HG02798 (cell line): ENCODE data around the gene CD200R1.

Source experiments
- ATAC-seq: cut with Tn5 transposase; IDR thresholded peaks from one replicate; pipeline ENCODE4 v1.9.1; 2021; ENCODE audit warnings: mild to moderate bottlenecking; ENCODE audit not compliant: unreplicated experiment, poor library complexity

Gene CD200R1, protein sequence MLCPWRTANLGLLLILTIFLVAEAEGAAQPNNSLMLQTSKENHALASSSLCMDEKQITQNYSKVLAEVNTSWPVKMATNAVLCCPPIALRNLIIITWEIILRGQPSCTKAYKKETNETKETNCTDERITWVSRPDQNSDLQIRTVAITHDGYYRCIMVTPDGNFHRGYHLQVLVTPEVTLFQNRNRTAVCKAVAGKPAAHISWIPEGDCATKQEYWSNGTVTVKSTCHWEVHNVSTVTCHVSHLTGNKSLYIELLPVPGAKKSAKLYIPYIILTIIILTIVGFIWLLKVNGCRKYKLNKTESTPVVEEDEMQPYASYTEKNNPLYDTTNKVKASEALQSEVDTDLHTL

GRCh38 chr3:112974894-112975293 lies at the start of gene CD200R1:
Gene CD200R1, minus strand, starts transcription at chr3:112975103. Its CDS starts 246 bp downstream, at chr3:112974857.
- no peak for ATAC-seq

GRCh38 chr3:113021471-113021870 lies 46.6 kb upstream of the CD200R1 start:
- ATAC-seq: no peak

- ATAC-seq: peak; percentile 96
Observed at GRCh38 chr3:113019182-113020137, 44.6 kb upstream of the CD200R1 start.

DNA sequence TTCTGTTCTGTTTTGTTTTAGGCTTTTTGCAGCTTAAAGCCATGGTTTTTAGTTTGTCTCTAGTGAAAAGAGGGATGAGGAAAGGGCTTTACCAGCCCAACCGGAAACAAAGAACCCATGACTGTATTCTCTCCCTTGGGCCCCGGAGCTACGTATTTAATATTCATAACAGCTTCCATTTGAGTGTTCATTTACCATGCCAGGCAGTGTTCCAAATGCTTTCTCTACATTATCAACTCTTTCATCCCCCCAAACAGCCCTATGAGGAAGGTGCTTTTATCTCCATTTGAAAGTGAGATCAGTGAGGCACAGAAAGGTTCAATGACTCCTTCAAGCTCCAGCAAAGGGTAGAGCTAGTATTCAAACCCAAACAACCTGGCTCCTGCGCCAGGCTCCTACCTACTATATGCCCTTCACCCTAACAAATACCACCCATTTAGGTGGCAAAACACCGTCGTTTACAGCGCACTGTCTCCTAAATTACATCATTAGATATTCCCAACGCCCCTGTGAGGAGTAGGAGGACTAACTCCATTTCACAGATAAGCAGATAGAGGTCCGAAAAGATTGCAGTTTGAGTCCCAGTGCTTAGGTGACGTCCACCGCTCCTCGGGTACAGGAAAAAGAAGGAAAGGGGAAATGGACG lies 43.8 kb upstream of the CD200R1 start:
- ATAC-seq: peak; percentile 6

- no peak for ATAC-seq
Observed at GRCh38 chr3:113013593-113013992, 38.7 kb upstream of the CD200R1 start.

- no peak for ATAC-seq
Observed at GRCh38 chr3:113008117-113008516, 33.2 kb upstream of the CD200R1 start.

DNA sequence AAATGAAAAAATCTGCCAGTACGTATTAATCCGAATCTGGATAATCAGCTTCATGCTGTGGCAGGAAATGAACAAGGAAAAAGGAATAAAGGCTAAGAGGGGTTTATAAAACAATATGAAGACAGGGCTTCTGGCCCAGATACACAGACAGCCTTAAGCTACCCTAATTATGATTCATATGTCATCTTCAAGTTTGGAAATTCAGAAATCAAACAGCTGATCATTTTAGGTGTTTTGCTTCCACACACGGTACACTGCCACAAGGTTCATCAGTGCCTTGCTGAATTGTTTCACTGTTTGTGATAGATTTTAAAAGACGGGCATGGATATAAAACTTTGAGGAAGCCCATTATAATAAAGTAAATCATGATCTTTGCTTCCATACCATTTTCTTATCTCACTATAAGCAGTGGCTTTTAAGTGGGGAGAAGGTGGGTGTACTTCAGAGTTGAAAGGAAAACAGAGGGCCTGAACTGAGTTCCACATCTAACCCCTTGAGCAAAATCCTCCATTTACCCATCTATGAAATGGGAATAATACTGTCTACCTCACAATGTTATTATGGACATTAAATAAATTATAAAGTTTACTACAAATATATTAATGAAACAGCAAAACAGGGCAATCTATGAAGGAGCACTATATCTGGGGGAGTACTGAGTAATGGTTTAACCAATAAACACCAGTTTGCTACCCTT lies 31.6 kb upstream of the CD200R1 start:
- no peak for ATAC-seq

DNA sequence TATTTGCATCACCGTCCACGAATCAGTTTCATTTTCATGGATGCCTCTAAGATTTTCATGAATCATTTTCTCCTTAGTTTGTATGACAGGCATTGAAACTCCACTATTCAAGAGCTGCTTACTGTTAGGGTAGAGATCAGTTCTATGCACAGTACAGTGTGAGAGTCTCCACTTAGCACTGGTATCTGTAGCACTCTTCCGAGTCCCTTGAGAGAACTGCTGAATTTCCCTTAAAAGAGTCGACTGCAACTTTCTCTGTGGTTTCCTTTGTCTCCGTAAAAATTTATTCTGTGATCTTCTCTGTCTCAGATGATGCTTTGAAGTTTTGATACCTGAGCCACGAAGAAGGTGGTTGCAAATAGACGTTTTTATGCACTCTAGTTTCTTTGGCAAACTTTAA lies 30.7 kb upstream of the CD200R1 start:
- peak; percentile 39 for ATAC-seq

DNA sequence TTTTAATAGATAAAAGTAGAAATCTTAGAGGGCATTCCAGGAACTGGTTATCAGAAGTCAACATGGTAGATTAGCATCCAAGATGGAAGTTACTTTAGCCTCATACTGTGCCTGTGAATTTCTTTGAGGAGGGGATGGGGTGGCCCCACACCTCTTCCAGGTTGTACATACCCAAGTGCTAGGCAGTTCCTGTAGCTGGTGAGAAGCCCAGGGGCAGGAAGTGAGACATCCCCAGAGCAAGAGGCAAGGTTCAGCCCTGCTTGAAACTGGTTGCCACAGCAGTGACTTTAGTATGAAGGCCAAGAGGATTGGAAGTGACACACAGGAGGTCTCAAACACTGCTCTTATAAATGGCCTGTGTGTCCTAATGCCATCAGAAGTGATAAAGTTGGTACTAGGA lies 27.8 kb upstream of the CD200R1 start:
- ATAC-seq: no peak

- ATAC-seq: no peak
Observed at GRCh38 chr3:113002037-113002436, 27.1 kb upstream of the CD200R1 start.

DNA sequence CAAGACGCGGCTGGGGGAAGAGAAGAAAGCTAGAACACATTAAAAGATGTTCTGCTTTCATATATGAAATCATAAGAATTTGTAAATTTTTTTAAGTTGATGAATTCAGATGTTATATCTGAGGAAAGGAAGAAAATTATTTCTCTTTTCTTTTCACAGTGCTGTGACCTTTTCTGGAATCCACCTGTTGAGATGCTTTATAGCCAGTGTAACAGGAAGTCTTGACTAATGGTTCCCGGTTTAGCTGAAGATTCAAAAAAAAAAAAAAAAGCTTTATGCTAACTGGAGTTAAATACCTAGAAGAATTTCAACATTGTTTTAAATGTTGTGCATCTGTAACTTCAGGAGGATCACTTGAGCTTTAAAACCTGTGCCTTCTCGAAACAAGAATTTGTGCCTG lies 25.8 kb upstream of the CD200R1 start:
- no peak for ATAC-seq

- ATAC-seq: no peak
Observed at GRCh38 chr3:112995800-112996199, 20.9 kb upstream of the CD200R1 start.

DNA sequence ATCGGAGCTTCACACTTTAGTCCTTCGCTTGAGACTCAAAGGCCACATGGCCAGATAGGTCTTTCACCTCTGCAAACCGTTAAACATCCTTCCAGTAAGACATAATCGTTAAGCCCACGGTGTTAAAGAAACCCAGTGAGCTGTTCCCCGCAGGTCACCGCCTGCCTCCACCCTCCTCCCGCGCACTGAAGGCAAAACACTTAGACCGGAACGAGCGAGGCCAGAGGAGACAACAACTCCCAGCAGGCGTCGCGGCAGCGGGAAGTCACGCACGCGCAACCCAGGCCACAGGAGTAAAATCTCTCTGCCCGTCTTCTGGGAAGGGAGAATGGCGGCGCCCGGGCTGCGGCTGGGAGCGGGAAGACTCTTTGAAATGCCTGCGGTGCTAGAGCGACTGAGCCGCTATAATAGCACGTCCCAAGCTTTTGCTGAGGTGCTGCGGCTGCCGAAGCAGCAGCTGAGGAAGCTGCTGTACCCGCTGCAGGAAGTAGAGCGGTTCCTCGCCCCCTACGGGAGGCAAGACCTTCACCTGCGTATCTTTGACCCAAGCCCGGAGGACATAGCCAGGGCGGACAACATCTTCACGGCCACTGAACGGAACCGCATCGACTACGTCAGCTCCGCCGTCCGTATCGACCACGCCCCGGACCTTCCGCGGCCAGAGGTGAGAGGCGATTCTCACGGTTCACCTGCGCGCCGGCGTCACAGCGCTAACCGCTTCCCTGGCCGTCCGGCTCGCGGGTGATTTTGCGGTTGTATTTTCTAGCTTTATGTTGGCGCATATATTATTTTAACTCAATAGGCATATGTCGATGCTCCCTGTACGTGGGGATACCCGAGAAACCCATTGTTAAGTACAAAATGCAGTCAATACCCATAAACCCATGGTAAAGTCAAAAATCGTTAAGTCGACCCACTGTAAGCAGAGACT lies 16.0 kb upstream of the CD200R1 start, which contains the start of gene GTPBP8:
GTPBP8 (plus strand) TSS at position 313 of the 931 bp plus-strand sequence; CDS start at position 329, 16 bp downstream.
- ATAC-seq: peak; percentile 95

- ATAC-seq: no peak
Observed at GRCh38 chr3:112987710-112988334, 12.9 kb upstream of the CD200R1 start.

DNA sequence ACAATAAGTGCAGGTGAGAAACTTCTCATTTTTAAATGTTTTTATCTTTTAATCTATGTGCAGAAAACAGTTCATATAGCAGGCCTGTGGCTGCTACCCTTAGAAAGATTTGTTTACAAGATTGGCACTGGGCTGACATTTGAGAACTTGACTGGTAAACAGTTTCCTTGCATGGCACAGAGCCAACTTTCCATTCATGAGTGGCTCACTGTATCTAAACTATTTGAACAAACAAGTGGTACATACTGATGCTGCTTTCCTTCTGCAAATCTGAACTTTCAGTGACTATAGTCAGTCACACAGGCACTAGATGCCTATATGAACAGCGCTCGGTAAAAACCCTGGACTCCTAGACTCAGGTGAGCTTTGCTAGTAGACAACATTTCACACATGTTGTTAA lies 9.6 kb upstream of the CD200R1 start:
- no peak for ATAC-seq

- ATAC-seq: no peak
Observed at GRCh38 chr3:112982710-112983109, 7.8 kb upstream of the CD200R1 start.

GRCh38 chr3:112980080-112980479 lies 5.2 kb upstream of the CD200R1 start:
- ATAC-seq: no peak

- ATAC-seq: no peak
Observed at GRCh38 chr3:112979244-112979832, 4.4 kb upstream of the CD200R1 start.
